Aorta (tissue), 5 donors: ENCODE measurements around the gene DCP1A. TPM values are rescaled to one million over a fixed set of nuclear protein-coding genes. Genes with fewer than 3 reads are reported as not detected.
"Not testable (repeated sequence)": the region's sequence is repeated elsewhere in the genome, so short reads cannot be mapped to it uniquely, and the experiment has no call there.

ENCODE experiments used
- ATAC-seq: fragments of 200-7000 bp; cut with Tn5 transposase; one replicate; pipeline ENCODE4 v1.9.1; 2022; ENCODE audit warnings: moderate library complexity; ENCODE audit not compliant: low FRiP score
- DNase-seq, 2 donors: peaks; one replicate each; pipeline ENCODE4 v3.0.0-alpha.2; 2020
- H3K27ac ChIP-seq, 2 donors: one replicate each; pipeline ENCODE4 v1.5.1; 2013; ENCODE audit warnings: low read length in 2 of 2, mild to moderate bottlenecking in 2 of 2, moderate library complexity in 2 of 2, control low read depth in 1 of 2, inconsistent platforms in 1 of 2, low read depth in 1 of 2
- H3K27me3 ChIP-seq, 2 donors: one replicate each; pipeline ENCODE4 v1.6.1; 2013; ENCODE audit warnings: control low read depth in 1 of 2, low read length in 1 of 2, mild to moderate bottlenecking in 1 of 2, moderate library complexity in 1 of 2; ENCODE audit not compliant: insufficient read depth in 2 of 2, control insufficient read depth in 1 of 2
- H3K36me3 ChIP-seq, 2 donors: one replicate each; pipeline ENCODE4 v1.6.1; 2013; ENCODE audit warnings: control low read depth in 1 of 2, low read length in 1 of 2, mild to moderate bottlenecking in 1 of 2; ENCODE audit not compliant: insufficient read depth in 2 of 2, control insufficient read depth in 1 of 2
- H3K4me1 ChIP-seq, 2 donors: one replicate each; pipeline ENCODE4 v1.6.1; 2013; ENCODE audit warnings: low read length in 2 of 2, control low read depth in 1 of 2, mild to moderate bottlenecking in 1 of 2, moderate library complexity in 1 of 2; ENCODE audit not compliant: insufficient read depth in 2 of 2, control insufficient read depth in 1 of 2
- H3K4me3 ChIP-seq, 2 donors: one replicate each; pipeline ENCODE4 v1.5.1; 2013; ENCODE audit warnings: low read length in 2 of 2, control low read depth in 1 of 2, mild to moderate bottlenecking in 1 of 2
- H3K9me3 ChIP-seq: one replicate; pipeline ENCODE4 v1.6.1; 2013; ENCODE audit warnings: mild to moderate bottlenecking, low read length; ENCODE audit not compliant: control insufficient read depth
- whole genome bisulfite sequencing, 2 donors: extraction: QIAGEN DNeasy Blood & Tissue Kit; methylation state at CpG; one replicate each; pipeline ENCODE4 v1.1.7; 2013; 5-methylcytosine and 5-hydroxymethylcytosine counted together
- intact Hi-C, 2 donors: fragments of 100-400 bp; cut with DNase I; formaldehyde crosslinking; loops; one replicate each; pipeline versions ENCODE4 v1.14.2 to v1.15.0; 2022
- polyA plus RNA-seq, 2 donors: library from polyadenylated mRNA; stranded (reverse); fragments of 200-250 nt; gene quantifications; one replicate each; pipeline ENCODE4 v1.2.3, GENCODE V29; 2013
- total RNA-seq, 2 donors: library from RNA; stranded (reverse); fragmentation: NEBNext Ultra II Directional; extraction: Animal tissue kit (Norgen Biotek cat#: 25700); gene quantifications; one replicate each; pipeline ENCODE4 v1.2.1, GENCODE V29; 2021
- donor health status: healthy with polysubstance abuse.
- donor health status: Bipolar disorder and iron deficiency.
- donor health status: DM: no; HTN: no; CAD: no.
- donor health status: DM: no; HTN: no; CAD: no.
- donor health status: DM: yes; HTN: yes; CAD: no.

The DCP1A gene
- total and polyA plus RNA-seq, 4 donors, result 2.5 to 27.0 (median 17.6) TPM

GRCh38 chr3:53342353-53342752, 5.0 kb downstream of the DCP1A start:
- DNase-seq (no peak), ATAC-seq (no peak)
- H3K36me3 ChIP-seq, result no peaks in the 10 kb centered on the region
- 15 to 16% methylated on average over 3 of the region's 3 CpGs for WGBS, 2 donors
- intact Hi-C loops, result loop anchor here in 1 of 2 donors (10.0 kb wide), 1 partner anchor 542 kb away; the partner anchor contains the start of gene ACTR8
- no peaks in the 10 kb centered on the region for H3K9me3 ChIP-seq
- H3K27ac ChIP-seq, result no peak overlapping the region
- no peaks in the 10 kb centered on the region for H3K27me3 ChIP-seq
- no peak overlapping the region for H3K4me3 ChIP-seq
- H3K4me1 ChIP-seq, result no peaks in the 10 kb centered on the region

- intact Hi-C loops, result no loop called here
- 45 to 48% methylated on average over 2 of the region's 2 CpGs for WGBS, 2 donors
- H3K4me3 ChIP-seq, result no peak overlapping the region
- DNase-seq (no peak), ATAC-seq (no peak)
- H3K9me3 ChIP-seq, result no peaks in the 10 kb centered on the region
- no peak overlapping the region for H3K27ac ChIP-seq
- no peaks in the 10 kb centered on the region for H3K4me1 ChIP-seq
- no peaks in the 10 kb centered on the region for H3K36me3 ChIP-seq
- H3K27me3 ChIP-seq, result no peaks in the 10 kb centered on the region
Observed at GRCh38 chr3:53337167-53337940, 10.0 kb downstream of the DCP1A start.

DNA sequence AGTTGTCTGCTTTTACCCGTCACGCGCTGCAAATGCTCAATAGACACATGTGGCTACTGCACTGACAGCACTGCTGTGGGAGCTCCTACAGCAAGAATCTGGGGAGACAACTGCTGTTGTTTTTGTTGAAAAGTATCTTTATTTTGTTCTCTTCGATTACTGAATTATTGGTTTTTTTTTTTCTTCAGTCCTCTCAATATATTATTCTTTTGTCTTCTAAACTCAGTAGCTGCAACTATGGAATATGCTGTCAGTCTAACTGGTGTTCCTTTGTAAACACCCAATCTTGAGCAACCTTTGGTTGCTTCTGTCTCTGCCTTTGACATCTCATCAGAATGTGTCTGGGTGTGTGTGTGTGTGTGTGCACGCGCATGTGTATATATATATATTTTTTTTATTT, 12.6 kb downstream of the DCP1A start:
- no peak overlapping the region for H3K27ac ChIP-seq
- ATAC-seq, result no peak
- peaks cover 0 to 2% of the 10 kb centered on the region in 2 donors for H3K4me1 ChIP-seq
- intact Hi-C loops, result no loop called here
- DNase-seq, result no peak
- H3K4me3 ChIP-seq, result no peak overlapping the region
- H3K27me3 ChIP-seq, result no peaks in the 10 kb centered on the region
- no peaks in the 10 kb centered on the region for H3K9me3 ChIP-seq
- 96% methylated on average over 6 of the region's 6 CpGs for WGBS, 2 donors
- H3K36me3 ChIP-seq, result no peaks in the 10 kb centered on the region

GRCh38 chr3:53331871-53332270, 15.5 kb downstream of the DCP1A start:
- no peak for ATAC-seq
- Histone ChIP-seq H3K27me3 (no peaks in the 10 kb centered on the region), H3K4me3 (no peak overlapping the region), H3K9me3 (no peaks in the 10 kb centered on the region), H3K36me3 (no peaks in the 10 kb centered on the region), H3K4me1 (peaks cover 0 to 2% of the 10 kb centered on the region in 2 donors), H3K27ac (no peak overlapping the region)
- intact Hi-C loops, result no loop called here
- DNase-seq, result no peak
- 91% methylated on average over 1 of the region's 1 CpG for WGBS, 2 donors

DNA sequence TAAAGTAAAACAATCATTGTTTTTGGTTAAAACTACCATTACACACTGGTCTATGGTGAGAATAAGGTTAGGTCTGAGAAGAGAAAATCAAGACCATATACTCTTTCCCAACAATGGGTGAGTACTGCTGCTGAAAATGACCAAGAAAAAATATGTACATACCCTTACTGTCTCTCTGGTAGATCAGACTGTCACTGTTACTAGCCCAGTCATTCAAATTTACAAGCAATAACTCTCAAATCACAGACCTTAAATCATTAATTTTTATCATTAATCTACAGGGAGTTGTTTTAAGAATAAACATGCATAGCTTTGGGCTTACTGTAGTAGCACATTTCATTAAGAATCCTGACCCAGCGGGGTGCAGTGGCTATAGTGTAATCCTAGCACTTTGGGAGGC, 17.4 kb downstream of the DCP1A start:
- WGBS, 2 donors, result 93 to 94% methylated on average over 1 of the region's 1 CpG
- H3K4me3 ChIP-seq, result no peak overlapping the region
- DNase-seq (no peak), ATAC-seq (no peak)
- H3K27ac ChIP-seq, result no peak overlapping the region
- no peaks in the 10 kb centered on the region for H3K27me3 ChIP-seq
- H3K9me3 ChIP-seq, result no peaks in the 10 kb centered on the region
- intact Hi-C loops, result no loop called here
- peaks cover 0 to 2% of the 10 kb centered on the region in 2 donors for H3K4me1 ChIP-seq
- H3K36me3 ChIP-seq, result no peaks in the 10 kb centered on the region

DNA sequence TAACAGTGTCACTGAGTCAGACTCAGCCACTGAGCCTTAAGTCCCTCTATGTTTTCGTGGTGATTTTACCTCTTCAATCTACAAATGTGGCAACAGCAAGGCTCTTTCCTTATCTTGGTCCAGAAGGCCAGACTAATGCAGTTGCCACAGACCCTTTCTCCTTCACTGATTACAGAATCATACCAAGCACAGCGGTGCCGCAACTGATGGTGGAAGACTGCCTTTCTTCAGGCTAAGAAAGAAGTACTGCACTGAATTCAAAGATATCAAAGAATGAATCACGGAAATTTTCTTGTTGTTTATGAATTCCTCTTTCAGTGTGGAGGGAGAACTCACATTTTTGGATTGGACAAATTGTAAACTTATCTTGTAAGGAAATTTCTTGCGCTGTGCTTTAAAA, 18.6 kb downstream of the DCP1A start:
- 61 to 71% methylated on average over 5 of the region's 5 CpGs for WGBS, 2 donors
- no peak overlapping the region for H3K4me3 ChIP-seq
- H3K36me3 ChIP-seq, result no peaks in the 10 kb centered on the region
- peaks cover 0 to 2% of the 10 kb centered on the region in 2 donors for H3K4me1 ChIP-seq
- H3K27me3 ChIP-seq, result no peaks in the 10 kb centered on the region
- ATAC-seq (no peak), DNase-seq (no peak)
- H3K9me3 ChIP-seq, result no peaks in the 10 kb centered on the region
- intact Hi-C loops, result no loop called here
- H3K27ac ChIP-seq, result no peak overlapping the region

GRCh38 chr3:53327986-53328385, 19.4 kb downstream of the DCP1A start:
- H3K9me3 ChIP-seq, ATAC-seq, DNase-seq, intact Hi-C loops, H3K4me3 ChIP-seq, H3K36me3 ChIP-seq, H3K27me3 ChIP-seq, H3K27ac ChIP-seq, H3K4me1 ChIP-seq: not testable (repeated sequence)
- WGBS, 2 donors, result 72 to 80% methylated on average over 6 of the region's 6 CpGs

DNA sequence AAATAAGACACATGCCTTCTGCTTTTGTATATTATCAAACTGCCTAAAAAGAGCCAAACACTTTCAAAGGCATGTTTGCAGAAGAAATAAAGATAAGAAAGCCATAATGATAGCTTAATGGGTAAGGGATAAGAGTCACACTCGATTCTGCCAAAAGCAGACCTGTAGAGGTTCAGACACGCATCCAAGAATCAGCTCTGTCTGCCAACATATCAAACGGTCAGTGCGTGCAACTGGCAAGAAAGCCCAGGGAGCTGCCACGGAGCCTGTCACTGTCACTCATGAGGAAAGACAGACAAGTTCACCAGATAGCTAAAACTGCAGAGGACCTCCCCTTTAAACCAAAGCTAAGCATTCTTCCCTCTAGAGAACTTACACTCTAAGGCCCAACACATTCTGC, 23.2 kb downstream of the DCP1A start:
- no peak for ATAC-seq
- 2 to 6% methylated on average over 5 of the region's 5 CpGs for WGBS, 2 donors
- no peaks in the 10 kb centered on the region for H3K4me1 ChIP-seq

DNA sequence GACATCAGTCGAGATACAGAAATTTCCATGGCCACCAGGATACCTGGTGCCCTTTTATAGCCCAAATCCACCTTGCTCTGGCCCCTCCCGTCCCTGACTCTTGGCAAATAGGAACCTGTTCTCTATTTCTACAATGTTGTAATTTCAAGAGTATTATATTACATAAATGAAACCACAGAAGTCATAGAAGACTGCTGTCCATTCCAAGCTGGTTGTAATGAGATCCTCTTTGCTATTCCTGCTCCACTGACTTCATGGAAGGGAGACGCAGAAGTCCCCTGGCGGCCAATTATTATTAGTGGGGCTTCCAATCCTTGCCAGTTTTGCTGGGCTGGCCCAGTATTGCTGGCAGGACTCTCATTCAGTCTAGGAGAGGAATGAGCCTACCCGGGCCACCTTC, 26.6 kb downstream of the DCP1A start:
- peak; percentile 52 for ATAC-seq
- Histone ChIP-seq H3K36me3 (no peaks in the 10 kb centered on the region), H3K9me3 (no peaks in the 10 kb centered on the region), H3K4me1 (peaks cover 0 to 2% of the 10 kb centered on the region in 2 donors), H3K4me3 (no peak overlapping the region), H3K27me3 (no peaks in the 10 kb centered on the region), H3K27ac (peak overlapping the region; percentile 12 to 43)
- 63 to 75% methylated on average over 5 of the region's 5 CpGs for WGBS, 2 donors
- intact Hi-C loops, result no loop called here
- no peak for DNase-seq

More for the DNA sequence above, 23.2 kb downstream of the DCP1A start:
- DNase-seq, result no peak
- no peaks in the 10 kb centered on the region for H3K9me3 ChIP-seq
- no peak overlapping the region for H3K27ac ChIP-seq
- no peaks in the 10 kb centered on the region for H3K27me3 ChIP-seq
- H3K36me3 ChIP-seq, result no peaks in the 10 kb centered on the region
- intact Hi-C loops, result no loop called here
- H3K4me3 ChIP-seq, result no peak overlapping the region
